IMR-90 (cell line): ENCODE results near the gene NELL1.

Experiments
- BHLHE40 ChIP-seq: fragments of 150-350 bp; IDR thresholded peaks from 2 replicates; pipeline ENCODE4 v1.6.1; 2016; ENCODE audit warnings: mild to moderate bottlenecking, low read depth, low read length
- CEBPB ChIP-seq: IDR thresholded peaks from 2 replicates; pipeline ENCODE4 v1.6.1; 2012; ENCODE audit warnings: low read depth, low read length, improper control_type of control experiment
- CHD1 ChIP-seq: IDR thresholded peaks from 2 replicates; pipeline ENCODE4 v1.6.1; 2012; ENCODE audit warnings: low read depth, low read length, improper control_type of control experiment
- FOS ChIP-seq: fragments of 150-350 bp; IDR thresholded peaks from 2 replicates; pipeline ENCODE4 v1.6.1; 2016; ENCODE audit warnings: low read depth, low read length
- MXI1 ChIP-seq: IDR thresholded peaks from 2 replicates; pipeline ENCODE4 v1.6.1; 2012; ENCODE audit warnings: low read depth, mild to moderate bottlenecking, low read length, moderate library complexity, borderline replicate concordance
- NFE2L2 ChIP-seq: fragments of 150-350 bp; IDR thresholded peaks from 2 replicates; pipeline ENCODE4 v1.6.1; 2016; ENCODE audit warnings: low read depth, mild to moderate bottlenecking, low read length
- POLR2A ChIP-seq: IDR thresholded peaks from 2 replicates; pipeline ENCODE4 v1.6.1; 2012; ENCODE audit warnings: mild to moderate bottlenecking, low read depth, low read length
- RAD21 ChIP-seq: IDR thresholded peaks from 2 replicates; pipeline ENCODE4 v1.6.1; 2012; ENCODE audit warnings: low read length, improper control_type of control experiment
- SMC3 ChIP-seq: fragments of 150-350 bp; IDR thresholded peaks from 2 replicates; pipeline ENCODE4 v1.6.1; 2016; ENCODE audit warnings: low read depth, mild to moderate bottlenecking, antibody characterized with exemption, low read length, moderate library complexity
- TF ChIP-seq, protein P1 (sequence below): conservative IDR thresholded peaks from 2 replicates; pipeline ENCODE4 v1.5.1; 2012; ENCODE audit warnings: mild to moderate bottlenecking, low read depth, low read length, improper control_type of control experiment
- TF ChIP-seq, protein P2 (sequence below): fragments of 150-350 bp; IDR thresholded peaks from 2 replicates; pipeline ENCODE4 v1.6.1; 2017; ENCODE audit warnings: mild to moderate bottlenecking, antibody characterized with exemption, low read length, low read depth

GRCh38 chr11:20626279-20626678 lies 43.1 kb upstream of the NELL1 start:
- TF ChIP-seq POLR2A, result no peak
- TF ChIP-seq, protein P1, sequence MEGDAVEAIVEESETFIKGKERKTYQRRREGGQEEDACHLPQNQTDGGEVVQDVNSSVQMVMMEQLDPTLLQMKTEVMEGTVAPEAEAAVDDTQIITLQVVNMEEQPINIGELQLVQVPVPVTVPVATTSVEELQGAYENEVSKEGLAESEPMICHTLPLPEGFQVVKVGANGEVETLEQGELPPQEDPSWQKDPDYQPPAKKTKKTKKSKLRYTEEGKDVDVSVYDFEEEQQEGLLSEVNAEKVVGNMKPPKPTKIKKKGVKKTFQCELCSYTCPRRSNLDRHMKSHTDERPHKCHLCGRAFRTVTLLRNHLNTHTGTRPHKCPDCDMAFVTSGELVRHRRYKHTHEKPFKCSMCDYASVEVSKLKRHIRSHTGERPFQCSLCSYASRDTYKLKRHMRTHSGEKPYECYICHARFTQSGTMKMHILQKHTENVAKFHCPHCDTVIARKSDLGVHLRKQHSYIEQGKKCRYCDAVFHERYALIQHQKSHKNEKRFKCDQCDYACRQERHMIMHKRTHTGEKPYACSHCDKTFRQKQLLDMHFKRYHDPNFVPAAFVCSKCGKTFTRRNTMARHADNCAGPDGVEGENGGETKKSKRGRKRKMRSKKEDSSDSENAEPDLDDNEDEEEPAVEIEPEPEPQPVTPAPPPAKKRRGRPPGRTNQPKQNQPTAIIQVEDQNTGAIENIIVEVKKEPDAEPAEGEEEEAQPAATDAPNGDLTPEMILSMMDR, result no peak
- TF ChIP-seq, protein P2, sequence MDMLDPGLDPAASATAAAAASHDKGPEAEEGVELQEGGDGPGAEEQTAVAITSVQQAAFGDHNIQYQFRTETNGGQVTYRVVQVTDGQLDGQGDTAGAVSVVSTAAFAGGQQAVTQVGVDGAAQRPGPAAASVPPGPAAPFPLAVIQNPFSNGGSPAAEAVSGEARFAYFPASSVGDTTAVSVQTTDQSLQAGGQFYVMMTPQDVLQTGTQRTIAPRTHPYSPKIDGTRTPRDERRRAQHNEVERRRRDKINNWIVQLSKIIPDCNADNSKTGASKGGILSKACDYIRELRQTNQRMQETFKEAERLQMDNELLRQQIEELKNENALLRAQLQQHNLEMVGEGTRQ, result no peak
- no peak for TF ChIP-seq CHD1
- TF ChIP-seq MXI1, result no peak
- TF ChIP-seq BHLHE40, result no peak
- no peak for TF ChIP-seq RAD21
- no peak for TF ChIP-seq CEBPB
- no peak for TF ChIP-seq SMC3
- TF ChIP-seq NFE2L2, result no peak
- no peak for TF ChIP-seq FOS
